Activated T-cell treated with anti-CD3 and anti-CD28 coated beads, Interleukin-2, amount 50 U/mL, for 24 hours (primary cell): ENCODE data around the gene TMEM94.
"Not testable (repeated sequence)": the region's sequence is repeated elsewhere in the genome, so short reads cannot be mapped to it uniquely, and the experiment has no call there.

Experiments
- DNase-seq: peaks from one replicate; pipeline ENCODE4 v3.0.0-alpha.2; 2020
- H3K27ac Mint-ChIP-seq: 2 replicates; pipeline ENCODE4 v1.8.0; 2020; ENCODE audit warnings: mild to moderate bottlenecking, mixed read lengths
- H3K27me3 Mint-ChIP-seq: 2 replicates; pipeline ENCODE4 v1.8.0; 2020; ENCODE audit warnings: mixed read lengths
- H3K36me3 Mint-ChIP-seq: 2 replicates; pipeline ENCODE4 v1.8.0; 2020; ENCODE audit warnings: low read depth, mixed read lengths
- H3K4me1 Mint-ChIP-seq: 2 replicates; pipeline ENCODE4 v1.8.0; 2020; ENCODE audit warnings: low read depth, mixed read lengths
- H3K4me3 Mint-ChIP-seq: 2 replicates; pipeline ENCODE4 v1.8.0; 2020; ENCODE audit warnings: mild to moderate bottlenecking, moderate library complexity, mixed read lengths
- H3K9me3 Mint-ChIP-seq: 2 replicates; pipeline ENCODE4 v1.8.0; 2020; ENCODE audit warnings: mixed read lengths

The TMEM94 gene

DNA sequence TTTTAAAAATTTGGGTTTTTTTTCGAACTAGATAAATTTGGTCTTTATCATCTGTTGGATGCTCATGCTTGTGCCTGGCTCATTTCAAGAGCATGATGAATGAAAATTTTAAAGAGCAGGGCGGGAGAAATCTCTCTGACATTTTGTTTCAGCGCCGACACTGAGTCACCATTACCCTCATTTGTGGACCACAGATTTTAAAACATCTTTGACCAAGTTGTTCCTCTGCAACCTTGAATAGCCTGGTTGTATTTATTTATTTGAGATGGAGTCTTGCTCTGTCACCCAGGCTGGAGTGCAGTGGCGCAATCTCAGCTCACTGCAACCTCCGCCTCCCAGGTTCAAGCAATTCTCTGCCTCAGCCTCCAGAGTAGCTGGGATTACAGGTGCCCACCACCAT is 22.0 kb upstream of the TMEM94 start:
- H3K4me3 Mint-ChIP-seq, H3K27me3 Mint-ChIP-seq, H3K36me3 Mint-ChIP-seq, DNase-seq, H3K9me3 Mint-ChIP-seq, H3K27ac Mint-ChIP-seq: not testable (repeated sequence)
- peaks cover 10% of the 10 kb centered on the region for H3K4me1 Mint-ChIP-seq

DNA sequence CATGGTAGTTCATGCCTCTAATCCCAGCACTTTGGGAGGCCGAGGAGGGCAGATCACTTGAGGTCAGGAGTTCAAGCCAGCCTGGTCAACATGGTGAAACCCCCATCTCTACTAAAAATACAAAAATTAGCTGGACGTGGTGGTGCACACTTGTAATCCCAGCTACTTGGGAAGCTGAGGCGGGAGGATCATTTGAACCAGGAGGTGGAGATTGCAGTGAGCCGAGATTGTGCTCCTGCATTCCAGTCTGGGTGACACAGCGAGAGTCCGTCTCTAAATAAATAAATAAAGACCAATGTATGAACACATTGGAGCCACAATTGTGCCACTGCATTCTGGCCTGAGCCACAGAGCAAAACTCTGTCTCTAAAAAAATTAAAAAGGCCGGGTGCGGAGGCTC is 19.0 kb upstream of the TMEM94 start:
- not testable (repeated sequence) for H3K4me3 Mint-ChIP-seq, DNase-seq, H3K27ac Mint-ChIP-seq, H3K9me3 Mint-ChIP-seq, H3K27me3 Mint-ChIP-seq, H3K36me3 Mint-ChIP-seq
- peaks cover 10% of the 10 kb centered on the region for H3K4me1 Mint-ChIP-seq

DNA sequence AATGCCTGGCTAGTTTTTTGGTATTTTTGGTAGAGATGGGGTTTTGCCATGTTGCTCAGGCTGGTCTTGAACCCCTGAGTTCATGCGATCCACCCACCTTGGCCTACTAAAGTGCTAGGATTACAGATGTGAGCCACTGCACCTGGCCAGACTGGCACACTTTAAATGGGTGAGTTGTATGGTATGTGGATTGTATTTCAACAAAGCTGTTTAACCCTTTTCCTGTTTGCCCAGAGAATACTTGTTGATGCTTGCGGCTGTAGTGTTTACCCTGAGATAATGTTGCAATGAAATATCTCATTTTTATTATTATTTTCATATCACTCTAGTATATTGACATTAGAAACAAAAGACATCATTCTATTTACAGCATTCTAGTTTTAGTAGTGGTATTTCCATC is 17.1 kb upstream of the TMEM94 start:
- Mint-ChIP-seq H3K36me3 (no peaks in the 10 kb centered on the region), H3K4me1 (peaks cover 10% of the 10 kb centered on the region), H3K9me3 (no peaks in the 10 kb centered on the region), H3K27me3 (no peaks in the 10 kb centered on the region), H3K27ac (no peak overlapping the region), H3K4me3 (no peak overlapping the region)
- no peak for DNase-seq

DNA sequence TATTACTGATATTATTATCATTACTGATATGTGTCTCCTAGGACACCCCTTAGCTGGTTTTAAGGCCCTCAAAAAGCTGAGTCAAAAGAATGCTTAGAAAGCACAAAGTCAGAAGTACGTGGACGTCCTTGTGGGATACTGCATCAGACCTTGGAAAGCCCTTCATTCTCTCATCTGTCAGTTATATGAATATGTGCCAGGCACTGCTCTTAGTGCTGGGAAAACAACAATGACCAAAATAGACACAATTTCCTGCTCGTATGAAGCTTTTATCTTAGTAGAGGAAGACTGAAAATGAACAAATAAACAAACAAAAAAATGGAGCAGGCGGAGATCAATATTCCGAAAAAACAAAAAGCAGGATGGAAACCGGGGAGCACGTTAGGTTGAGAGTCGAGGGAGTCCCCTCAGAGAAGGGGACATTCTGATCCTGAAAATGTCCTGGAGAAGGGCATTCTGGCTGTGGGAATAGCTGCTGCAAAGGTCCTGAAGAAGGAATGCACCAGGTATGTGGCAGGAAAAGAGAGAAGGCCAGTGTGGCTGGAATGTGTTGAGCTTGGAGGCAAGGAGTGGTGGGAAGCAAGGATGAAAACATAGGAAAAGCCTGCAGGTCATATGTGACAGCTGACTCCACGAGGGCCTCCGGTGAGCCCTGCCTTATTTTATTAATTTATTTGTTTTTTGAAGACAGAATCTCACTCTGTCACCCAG is 15.5 kb upstream of the TMEM94 start:
- peaks cover 4% of the 10 kb centered on the region for H3K4me1 Mint-ChIP-seq
- H3K36me3 Mint-ChIP-seq = no peaks in the 10 kb centered on the region
- no peak overlapping the region for H3K27ac Mint-ChIP-seq
- H3K9me3 Mint-ChIP-seq = no peaks in the 10 kb centered on the region
- no peak for DNase-seq
- no peak overlapping the region for H3K4me3 Mint-ChIP-seq
- H3K27me3 Mint-ChIP-seq = no peaks in the 10 kb centered on the region

DNA sequence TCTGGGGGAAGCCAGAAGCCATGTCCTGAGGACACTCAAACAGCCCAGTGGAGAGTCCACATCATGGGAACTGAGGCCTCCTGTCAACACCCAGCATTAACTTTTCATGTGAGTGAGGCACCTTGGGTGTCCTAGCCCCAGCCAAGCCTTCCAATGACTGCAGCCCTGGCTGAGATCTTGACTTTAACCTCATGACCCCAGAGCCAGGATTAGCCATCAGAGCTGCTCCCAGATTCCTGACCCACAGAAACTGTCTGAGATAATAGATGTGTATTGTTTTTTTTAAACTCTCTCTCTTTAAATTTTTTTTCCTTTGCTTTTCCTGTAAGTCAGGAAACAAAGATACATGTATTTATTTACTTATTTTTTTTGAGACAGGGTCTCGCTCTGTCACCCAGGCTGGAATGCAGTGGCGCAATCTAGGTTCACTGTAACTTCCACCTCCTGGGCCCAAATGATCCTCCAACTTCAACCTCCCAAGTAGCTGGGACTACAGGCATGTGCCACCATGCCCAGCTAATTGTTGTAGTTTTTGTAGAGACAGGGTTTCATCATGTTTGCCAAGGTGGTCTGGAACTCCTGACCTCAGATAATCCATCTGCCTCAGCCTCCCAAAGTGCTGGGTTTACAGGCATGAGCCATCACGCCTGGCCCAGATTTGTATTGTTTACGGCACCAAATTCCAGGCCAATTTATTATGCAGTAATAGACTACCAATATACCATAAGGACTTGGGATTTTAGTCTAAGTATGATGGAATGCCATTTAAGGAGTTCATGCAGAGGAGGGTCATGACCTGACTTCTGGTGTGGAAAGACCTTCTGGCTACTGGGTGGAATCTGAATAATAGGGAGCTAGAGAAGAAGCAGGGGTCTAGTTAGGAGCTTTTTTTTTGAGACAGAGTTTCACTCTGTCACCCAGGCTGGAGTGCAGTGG is 14.0 kb upstream of the TMEM94 start:
- Mint-ChIP-seq H3K9me3 (no peaks in the 10 kb centered on the region), H3K27me3 (no peaks in the 10 kb centered on the region), H3K4me3 (no peak overlapping the region), H3K36me3 (no peaks in the 10 kb centered on the region), H3K27ac (no peak overlapping the region), H3K4me1 (no peaks in the 10 kb centered on the region)
- DNase-seq = no peak

DNA sequence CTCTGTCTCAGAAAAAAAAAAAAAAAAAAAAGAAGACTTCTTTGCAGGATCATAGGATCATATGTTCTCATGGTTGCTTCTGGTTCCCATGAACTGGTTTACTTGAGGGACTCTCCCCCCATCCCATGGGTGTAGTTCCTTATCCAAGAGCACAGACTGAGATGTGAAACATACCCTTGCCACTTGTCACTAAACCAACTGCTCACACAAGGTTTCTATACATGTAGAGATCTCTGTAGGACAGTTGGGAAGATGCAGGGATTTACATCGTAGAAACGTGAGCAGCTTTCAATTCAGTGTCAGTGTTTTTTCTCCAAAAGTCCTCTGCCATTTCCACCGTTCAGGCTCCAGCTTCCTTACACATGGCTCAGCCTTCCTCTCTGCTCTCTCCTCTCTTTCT is 11.1 kb upstream of the TMEM94 start:
- Mint-ChIP-seq H3K9me3 (no peaks in the 10 kb centered on the region), H3K4me3 (no peak overlapping the region), H3K4me1 (no peaks in the 10 kb centered on the region), H3K27ac (no peak overlapping the region), H3K27me3 (no peaks in the 10 kb centered on the region), H3K36me3 (no peaks in the 10 kb centered on the region)
- DNase-seq = no peak

DNA sequence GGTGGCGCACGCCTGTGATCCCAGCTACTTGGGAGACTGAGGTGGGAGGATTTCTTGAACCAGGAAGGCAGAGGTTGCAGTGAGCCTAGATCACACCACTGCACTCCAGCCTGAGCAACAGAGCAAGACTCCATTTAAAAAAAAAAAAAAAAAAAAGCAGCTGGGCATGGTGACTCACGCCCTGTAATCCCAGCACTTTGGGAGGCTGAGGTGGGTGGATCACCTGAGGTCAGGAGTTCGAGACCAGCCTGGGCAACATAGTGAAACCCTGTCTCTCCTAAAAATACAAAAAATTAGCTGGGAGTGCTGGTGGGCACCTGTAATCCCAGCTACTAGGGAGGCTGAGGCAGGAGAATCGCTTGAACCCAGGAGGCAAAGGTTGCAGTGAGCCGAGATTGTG is 10.5 kb upstream of the TMEM94 start:
- not testable (repeated sequence) for H3K27ac Mint-ChIP-seq, H3K4me3 Mint-ChIP-seq, H3K27me3 Mint-ChIP-seq, H3K36me3 Mint-ChIP-seq, H3K4me1 Mint-ChIP-seq, DNase-seq, H3K9me3 Mint-ChIP-seq

DNA sequence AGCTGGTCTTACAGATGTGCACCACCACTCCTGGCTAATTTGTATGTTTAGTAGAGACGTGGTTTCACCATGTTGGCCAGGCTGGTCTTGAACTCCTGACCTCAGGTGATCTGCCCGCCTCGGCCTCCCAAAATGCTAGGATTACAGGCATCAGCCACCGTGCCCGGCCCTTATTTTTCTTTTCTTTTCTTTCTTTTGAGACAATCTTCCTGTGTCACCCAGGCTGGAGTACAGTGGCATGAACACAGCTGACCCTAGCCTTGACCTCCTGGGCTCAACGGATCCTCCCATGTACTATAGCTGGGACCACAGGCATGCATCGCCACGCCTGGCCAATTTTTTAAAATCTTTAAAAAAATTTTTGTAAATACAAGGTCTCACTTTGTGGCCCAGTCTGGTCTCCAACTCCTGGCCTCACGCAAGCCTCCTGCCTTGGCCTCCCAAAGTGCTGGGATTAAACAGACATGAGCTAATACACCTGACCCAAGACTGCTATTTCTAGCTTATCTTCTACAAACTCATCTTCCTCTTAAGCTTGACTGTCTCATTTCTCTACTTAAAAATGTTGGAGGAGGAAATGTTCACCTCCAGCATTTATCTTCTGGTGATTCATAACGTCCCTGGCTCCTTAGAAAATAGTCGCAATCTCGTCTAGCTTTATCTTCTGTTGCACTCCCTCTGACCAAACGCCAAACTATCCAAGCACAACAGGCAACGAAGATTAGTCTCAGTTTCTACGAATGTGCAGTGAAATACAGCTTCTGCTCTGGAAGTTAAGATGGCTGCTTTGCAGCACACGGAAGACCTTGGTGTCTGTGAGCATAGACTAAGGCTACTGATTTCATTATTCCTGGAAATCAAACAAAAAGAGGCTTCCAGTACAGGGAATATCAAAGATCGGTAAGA is 8.2 kb upstream of the TMEM94 start:
- no peaks in the 10 kb centered on the region for H3K36me3 Mint-ChIP-seq
- no peaks in the 10 kb centered on the region for H3K9me3 Mint-ChIP-seq
- H3K27ac Mint-ChIP-seq = no peak overlapping the region
- no peak overlapping the region for H3K4me3 Mint-ChIP-seq
- no peak for DNase-seq
- no peaks in the 10 kb centered on the region for H3K27me3 Mint-ChIP-seq
- H3K4me1 Mint-ChIP-seq = no peaks in the 10 kb centered on the region

DNA sequence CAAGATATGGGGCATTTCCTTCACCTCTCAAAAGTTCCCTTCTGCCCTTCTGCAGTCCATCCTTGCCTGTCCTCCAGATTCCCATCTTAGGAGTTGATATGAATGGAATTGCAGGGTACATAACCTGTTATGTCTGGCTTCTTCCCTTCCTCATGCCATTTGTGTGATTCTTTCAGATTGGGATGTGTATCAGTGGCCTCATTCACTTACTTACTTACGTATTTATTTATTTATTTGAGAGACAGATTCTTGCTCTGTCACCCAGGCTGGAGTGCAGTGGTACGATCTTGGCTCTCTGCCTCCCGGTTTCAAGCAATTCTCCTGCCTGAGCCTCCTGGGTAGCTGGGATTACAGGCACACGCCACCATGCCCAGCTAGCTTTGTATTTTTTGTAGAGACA is 6.2 kb upstream of the TMEM94 start:
- Mint-ChIP-seq H3K27ac (no peak overlapping the region), H3K27me3 (no peaks in the 10 kb centered on the region), H3K4me3 (no peak overlapping the region), H3K9me3 (no peaks in the 10 kb centered on the region), H3K36me3 (no peaks in the 10 kb centered on the region), H3K4me1 (peaks cover 6% of the 10 kb centered on the region)
- no peak for DNase-seq

DNA sequence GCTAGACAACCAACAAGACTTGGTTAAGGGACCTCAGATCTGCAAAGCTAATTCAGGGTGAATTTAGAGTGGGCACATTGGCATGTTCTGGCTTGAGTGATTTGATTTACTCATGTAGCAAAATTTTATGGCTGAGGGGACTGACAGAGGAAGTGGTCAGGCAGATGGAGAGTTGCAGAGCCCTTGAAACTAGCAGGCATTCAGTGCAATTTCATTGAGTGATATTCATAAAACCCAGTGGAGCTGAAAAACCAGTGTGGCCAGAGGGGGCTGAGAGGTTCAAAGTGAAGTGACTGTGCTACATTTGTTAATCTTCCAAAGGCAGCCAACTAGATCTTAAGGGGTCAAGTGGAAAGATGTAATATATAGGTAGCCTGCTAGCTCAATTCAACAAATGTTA is 2.2 kb upstream of the TMEM94 start:
- no peak overlapping the region for H3K27ac Mint-ChIP-seq
- DNase-seq = no peak
- H3K9me3 Mint-ChIP-seq = no peaks in the 10 kb centered on the region
- no peak overlapping the region for H3K4me3 Mint-ChIP-seq
- peaks cover 29% of the 10 kb centered on the region for H3K4me1 Mint-ChIP-seq
- H3K36me3 Mint-ChIP-seq = peaks cover 11% of the 10 kb centered on the region
- no peaks in the 10 kb centered on the region for H3K27me3 Mint-ChIP-seq

DNA sequence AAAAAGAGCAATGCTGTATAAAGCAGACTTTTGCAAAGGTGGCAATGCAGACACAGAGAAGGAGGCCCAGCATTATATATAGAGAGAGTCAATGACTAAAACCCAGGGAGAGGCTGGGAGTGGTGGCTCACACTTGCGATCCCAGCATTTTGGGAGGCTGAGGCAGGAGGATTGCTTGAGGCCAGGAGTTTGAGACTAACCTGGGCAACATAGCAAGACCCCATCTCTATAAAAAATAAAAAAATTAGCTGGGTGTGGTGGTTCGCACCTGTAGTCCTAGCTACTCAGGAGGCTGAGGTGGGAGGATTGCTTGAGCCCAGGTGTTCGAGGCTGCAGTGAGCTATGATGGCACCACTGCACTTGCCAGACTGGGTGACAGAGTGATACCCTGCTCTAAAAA is 1.8 kb upstream of the TMEM94 start:
- Mint-ChIP-seq H3K36me3 (peaks cover 11% of the 10 kb centered on the region), H3K4me1 (peaks cover 29% of the 10 kb centered on the region)
- not testable (repeated sequence) for H3K4me3 Mint-ChIP-seq, H3K9me3 Mint-ChIP-seq, H3K27me3 Mint-ChIP-seq, H3K27ac Mint-ChIP-seq, DNase-seq

DNA sequence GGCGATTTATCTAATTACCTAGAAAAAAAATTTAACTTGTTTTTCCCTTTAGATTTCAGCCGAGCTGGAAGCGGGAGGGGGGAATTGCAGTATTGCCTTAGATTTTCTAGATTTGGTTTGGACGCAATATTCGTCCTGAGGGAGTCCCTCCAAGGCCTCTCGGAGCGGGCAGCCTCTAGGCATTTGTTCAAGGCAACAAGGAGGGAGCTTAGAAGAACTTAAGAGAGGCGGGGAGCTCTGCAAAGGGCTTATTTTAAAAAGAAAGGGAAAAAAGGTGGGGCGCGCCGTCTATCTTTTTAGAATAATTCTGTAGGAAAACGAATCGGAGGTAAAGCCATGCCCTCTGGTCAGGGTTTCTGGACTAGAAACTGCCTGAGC is 407 bp upstream of the TMEM94 start:
- Mint-ChIP-seq H3K9me3 (no peaks in the 10 kb centered on the region), H3K4me1 (peaks cover 34% of the 10 kb centered on the region), H3K27ac (peak overlapping the region; percentile 92), H3K27me3 (no peaks in the 10 kb centered on the region), H3K4me3 (peak overlapping the region; percentile 92), H3K36me3 (peaks cover 11% of the 10 kb centered on the region)
- DNase-seq = no peak

DNA sequence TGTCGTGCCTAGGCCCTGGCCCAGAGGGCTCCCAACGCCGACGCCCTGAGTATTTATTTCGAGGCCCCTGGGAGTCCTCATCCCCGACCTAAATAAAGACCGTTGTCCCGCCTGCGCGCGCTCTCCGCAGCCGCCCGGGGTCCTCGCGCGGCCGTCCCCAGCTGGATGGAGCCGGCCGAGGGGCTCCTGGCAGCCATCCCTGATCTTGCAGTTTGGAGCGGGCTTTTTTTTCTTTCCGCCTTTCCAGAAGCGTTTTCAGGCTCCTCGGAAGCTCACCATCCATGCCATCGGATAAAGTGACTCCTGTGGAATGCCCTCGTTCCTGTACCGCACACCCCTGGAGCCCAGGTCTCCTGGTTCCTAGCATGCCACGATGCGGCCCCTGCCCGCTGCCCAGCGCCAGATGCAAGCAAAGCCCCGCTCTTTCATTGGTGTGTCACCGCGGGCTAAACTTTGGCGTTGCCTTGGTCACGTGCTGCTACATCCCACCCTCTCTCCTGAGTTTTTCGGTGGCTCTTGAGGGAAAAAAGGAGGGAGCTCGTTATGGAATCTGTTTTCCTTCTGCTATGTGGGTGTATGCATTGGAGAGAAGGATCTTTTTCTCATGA is 716 bp downstream of the TMEM94 start:
- Mint-ChIP-seq H3K27ac (peak overlapping the region; percentile 92), H3K27me3 (no peaks in the 10 kb centered on the region), H3K36me3 (peaks cover 11% of the 10 kb centered on the region), H3K4me3 (peak overlapping the region; percentile 92), H3K4me1 (peaks cover 34% of the 10 kb centered on the region), H3K9me3 (no peaks in the 10 kb centered on the region)
- DNase-seq = no peak

DNA sequence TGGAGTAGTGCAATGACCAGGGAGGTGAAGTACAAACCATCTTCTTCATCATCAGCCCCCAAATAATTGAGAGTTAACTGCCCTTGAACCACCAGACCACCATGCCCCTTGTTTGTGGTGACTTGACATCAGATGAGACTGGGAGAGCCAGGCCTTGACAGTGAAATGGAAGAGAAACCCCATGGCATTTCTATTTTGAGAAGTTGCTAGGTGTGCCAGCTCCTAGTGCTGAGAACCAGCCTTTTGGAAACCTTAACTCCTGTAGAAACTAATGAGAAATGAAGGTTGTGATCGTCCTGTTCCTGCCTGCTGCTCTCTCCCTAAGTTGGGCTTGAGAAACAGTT is 2.8 kb downstream of the TMEM94 start:
- H3K36me3 Mint-ChIP-seq = peaks cover 11% of the 10 kb centered on the region
- no peak for DNase-seq
- H3K4me3 Mint-ChIP-seq = no peak overlapping the region
- H3K9me3 Mint-ChIP-seq = no peaks in the 10 kb centered on the region
- peaks cover 38% of the 10 kb centered on the region for H3K4me1 Mint-ChIP-seq
- H3K27ac Mint-ChIP-seq = no peak overlapping the region
- no peaks in the 10 kb centered on the region for H3K27me3 Mint-ChIP-seq
